Keratinocyte (primary cell): Measurements from ENCODE around the gene EEF2K. TPM values are rescaled to one million over a fixed set of nuclear protein-coding genes. Genes with fewer than 3 reads are reported as not detected.

Source experiments
- DNase-seq: peaks from one replicate; pipeline ENCODE4 v3.0.0-alpha.2; 2011; ENCODE audit warnings: low read depth, missing footprints, low spot score
- FAIRE-seq: peaks from 2 replicates; lab custom pipeline; 2011; peaks lifted over from hg19 to GRCh38; lab: Jason Lieb, UNC
- H2AFZ ChIP-seq: 2 replicates; pipeline ENCODE4 v1.6.0; 2012; ENCODE audit warnings: low read length, control low read depth, inconsistent platforms; ENCODE audit not compliant: control insufficient read depth
- H3K27ac ChIP-seq: 2 replicates; pipeline ENCODE4 v1.5.1; 2011; ENCODE audit warnings: low read length; ENCODE audit not compliant: control insufficient read depth, insufficient read depth
- H3K27me3 ChIP-seq: 3 replicates; pipeline ENCODE4 v1.6.0; 2011; ENCODE audit warnings: low read length; ENCODE audit not compliant: control insufficient read depth, insufficient read depth; ENCODE audit errors: extremely low read depth
- H3K36me3 ChIP-seq, 2 experiments: 2 replicates in 1 of 2; 3 replicates in 1 of 2; pipeline ENCODE4 v1.5.1; 2011; ENCODE audit warnings: low read length in 2 of 2, mild to moderate bottlenecking in 1 of 2; ENCODE audit not compliant: control insufficient read depth in 2 of 2, insufficient read depth in 2 of 2; ENCODE audit errors: extremely low read depth in 1 of 2
- H3K4me1 ChIP-seq: 3 replicates; pipeline ENCODE4 v1.5.1; 2011; ENCODE audit warnings: low read length; ENCODE audit not compliant: control insufficient read depth, insufficient read depth; ENCODE audit errors: extremely low read depth
- H3K4me2 ChIP-seq: 3 replicates; pipeline ENCODE4 v1.6.0; 2011; ENCODE audit warnings: low read depth, low read length; ENCODE audit not compliant: control insufficient read depth, insufficient read depth; ENCODE audit errors: extremely low read depth
- H3K4me3 ChIP-seq, 3 experiments: fragments of 200-600 bp in 1 of 3; sonication (generic) in 1 of 3; 2 replicates in 2 of 3; 3 replicates in 1 of 3; pipeline ENCODE4 v1.5.1; 2011 to 2016; ENCODE audit warnings: low read length in 3 of 3, mild to moderate bottlenecking in 3 of 3, control low read depth in 2 of 3, inconsistent platforms in 1 of 3, low read depth in 1 of 3, mixed read lengths in 1 of 3, mixed run types in 1 of 3, moderate library complexity in 1 of 3; ENCODE audit not compliant: control insufficient read depth in 2 of 3, insufficient read depth in 2 of 3; ENCODE audit errors: extremely low read depth in 1 of 3
- H3K79me2 ChIP-seq: 2 replicates; pipeline ENCODE4 v1.6.0; 2012; ENCODE audit warnings: low read length; ENCODE audit not compliant: control insufficient read depth, insufficient read depth
- H3K9ac ChIP-seq: 3 replicates; pipeline ENCODE4 v1.6.0; 2011; ENCODE audit warnings: low read length; ENCODE audit not compliant: control insufficient read depth, insufficient read depth; ENCODE audit errors: extremely low read depth
- H3K9me1 ChIP-seq: 3 replicates; pipeline ENCODE4 v1.6.0; 2011; ENCODE audit warnings: low read length; ENCODE audit not compliant: control insufficient read depth, insufficient read depth; ENCODE audit errors: extremely low read depth
- H3K9me3 ChIP-seq: 2 replicates; pipeline ENCODE4 v1.5.1; 2012; ENCODE audit warnings: low read depth, low read length; ENCODE audit not compliant: control insufficient read depth
- H4K20me1 ChIP-seq: 3 replicates; pipeline ENCODE4 v1.6.0; 2011; ENCODE audit warnings: low read length; ENCODE audit not compliant: control insufficient read depth, insufficient read depth; ENCODE audit errors: extremely low read depth
- CTCF ChIP-seq, 3 experiments: IDR thresholded peaks in 1 of 3; conservative IDR thresholded peaks in 1 of 3; optimal IDR thresholded peaks in 1 of 3; 2 replicates in 2 of 3; 3 replicates in 1 of 3; pipeline versions ENCODE3 to v1.5.1; 2011; ENCODE audit warnings: low read length in 3 of 3, mild to moderate bottlenecking in 3 of 3, moderate library complexity in 2 of 3, control low read depth in 1 of 3, inconsistent platforms in 1 of 3; ENCODE audit not compliant: insufficient read depth in 2 of 3; ENCODE audit errors: extremely low read depth in 1 of 3
- EZH2 ChIP-seq: IDR thresholded peaks from one replicate; pipeline ENCODE4 v1.6.1; 2012; ENCODE audit warnings: inconsistent platforms, mild to moderate bottlenecking, low read length, moderate library complexity
- dilution Hi-C: fragments of 300-500 bp; cut with MboI; formaldehyde crosslinking; loops from one replicate; pipeline ENCODE4 v1.7.0; 2020; ENCODE audit warnings: low sequenced_read_pairs; ENCODE audit not compliant: extremely low pct_ligation_motif_present
- polyA plus RNA-seq, 5 experiments: library from polyadenylated mRNA; depleted of rRNA in 3 of 5; stranded (reverse) in 3 of 5; stranded (forward) in 1 of 5; unstranded in 1 of 5; fragments of >200 nt; gene quantifications; 1 replicate in 1 of 5; 2 replicates in 3 of 5; 3 replicates in 1 of 5; pipeline versions ENCODE4 v1.2.1 to v1.2.3, GENCODE V29; 2011 to 2012; ENCODE audit warnings: missing spikeins in 2 of 5, low read depth in 1 of 5, low replicate concordance in 1 of 5

EEF2K gene
- polyA plus RNA-seq, 1 donor (not counting 4 experiments of a cell fraction or from before 2014, with no cell fraction given) = 7.3 TPM

- TF ChIP-seq EZH2 (no peak), CTCF (optimal IDR thresholded peaks at IDR 0.05 in 1 of 3, IDR thresholded peaks at IDR 0.05 in 1 of 3, conservative IDR thresholded peaks at IDR 0.05 in 1 of 3; ENCODE audit: extremely low read depth in 1 of 3, insufficient read depth in 2 of 3, low read length in 3 of 3) (no peak)
- Histone ChIP-seq H3K27ac (no peak overlapping the region), H3K27me3 (no peaks in the 10 kb centered on the region), H3K36me3 (no peaks in the 10 kb centered on the region), H3K79me2 (peaks cover 8% of the 10 kb centered on the region), H3K9ac (no peak overlapping the region), H3K4me3 (no peak overlapping the region), H3K4me1 (no peaks in the 10 kb centered on the region), H2AFZ (no peak overlapping the region), H3K9me1 (no peaks in the 10 kb centered on the region), H3K4me2 (no peak overlapping the region), H4K20me1 (peaks cover 6% of the 10 kb centered on the region), H3K9me3 (no peaks in the 10 kb centered on the region)
- no peak for DNase-seq
- FAIRE-seq = no peak
- dilution Hi-C loops = no loop called here
These were observed 87.3 kb downstream of the EEF2K start for GRCh38 chr16:22293137-22294106.

- dilution Hi-C loops = no loop called here
- peaks cover 9% of the 10 kb centered on the region for H3K4me1 ChIP-seq
- peak overlapping the region; percentile 83 for H2AFZ ChIP-seq
- peak overlapping the region; percentile 65 for H3K9ac ChIP-seq
- peak overlapping the region; percentile 35 for H3K27ac ChIP-seq
- DNase-seq = no peak
- H3K36me3 ChIP-seq = peaks cover 0 to 9% of the 10 kb centered on the region in 2 experiments
- TF ChIP-seq CTCF (optimal IDR thresholded peaks at IDR 0.05 in 1 of 3, IDR thresholded peaks at IDR 0.05 in 1 of 3, conservative IDR thresholded peaks at IDR 0.05 in 1 of 3; ENCODE audit: extremely low read depth in 1 of 3, insufficient read depth in 2 of 3, low read length in 3 of 3) = no peak
- TF ChIP-seq EZH2 = no peak
- H3K4me2 ChIP-seq = peak overlapping the region; percentile 87
- peak overlapping the region; percentile 51 to 76 (median 66) for H3K4me3 ChIP-seq
- peaks cover 13% of the 10 kb centered on the region for H4K20me1 ChIP-seq
- H3K9me1 ChIP-seq = no peaks in the 10 kb centered on the region
- H3K79me2 ChIP-seq = peaks cover 35% of the 10 kb centered on the region
- FAIRE-seq = no peak
- H3K27me3 ChIP-seq = no peaks in the 10 kb centered on the region
- H3K9me3 ChIP-seq = no peaks in the 10 kb centered on the region
These were observed 90.4 kb downstream of the EEF2K start for GRCh38 chr16:22296225-22297113.
